Measurements from ENCODE around the gene FAT4.
A peak's percentile ranks its signal among the peaks of the same experiment; 100 is the strongest.

FAT4 gene

GRCh38 chr4:125314676-125315575, at the start of gene FAT4:
FAT4 (plus strand) TSS chr4:125314955; CDS start chr4:125316412, 1,457 bp downstream.
- peak; percentile 97 for DNase-seq (ENCODE audit: extremely low read depth, low read depth)
- peak; percentile 23 for TF ChIP-seq CTCF (IDR thresholded peaks at IDR 0.05; ENCODE audit: low read depth, low read length)

GRCh38 chr4:125265846-125266245, 48.9 kb upstream of the FAT4 start:
- DNase-seq (ENCODE audit: extremely low read depth, low read depth): no peak
- no peak for TF ChIP-seq CTCF (IDR thresholded peaks at IDR 0.05; ENCODE audit: low read depth, low read length)

GRCh38 chr4:125266901-125267604, 47.7 kb upstream of the FAT4 start:
- DNase-seq (ENCODE audit: extremely low read depth, low read depth): peak; percentile 28
- no peak for TF ChIP-seq CTCF (IDR thresholded peaks at IDR 0.05; ENCODE audit: low read depth, low read length)

GRCh38 chr4:125267630-125268029, 47.1 kb upstream of the FAT4 start:
- DNase-seq (ENCODE audit: extremely low read depth, low read depth): no peak
- TF ChIP-seq CTCF (IDR thresholded peaks at IDR 0.05; ENCODE audit: low read depth, low read length): no peak

- TF ChIP-seq CTCF (IDR thresholded peaks at IDR 0.05; ENCODE audit: low read depth, low read length): no peak
- DNase-seq (ENCODE audit: extremely low read depth, low read depth): peak; percentile 43
Observed at GRCh38 chr4:125268068-125268755, 46.5 kb upstream of the FAT4 start.

- TF ChIP-seq CTCF (IDR thresholded peaks at IDR 0.05; ENCODE audit: low read depth, low read length): no peak
Observed at GRCh38 chr4:125276811-125277210, 37.9 kb upstream of the FAT4 start.

More at GRCh38 chr4:125276811-125277210, 37.9 kb upstream of the FAT4 start:
- DNase-seq (ENCODE audit: extremely low read depth, low read depth): no peak
